Uterus (tissue), 2 donors: ENCODE measurements around the gene STRADA.

ENCODE experiments used
- CTCF ChIP-seq, 4 experiments: fragments of 200-600 bp in 2 of 4; fragments of 450-650 bp in 2 of 4; sonication (generic) in 2 of 4; IDR thresholded peaks; one replicate each; pipeline ENCODE4 v1.5.1; 2016 to 2019; ENCODE audit warnings: antibody characterized with exemption in 4 of 4, mild to moderate bottlenecking in 2 of 4, moderate library complexity in 1 of 4
- POLR2A ChIP-seq, 2 donors: fragments of 450-650 bp; IDR thresholded peaks; one replicate each; pipeline ENCODE4 v1.6.1; 2016; ENCODE audit warnings: antibody characterized with exemption in 2 of 2, mild to moderate bottlenecking in 1 of 2, moderate library complexity in 1 of 2

GRCh38 chr17:63705657-63706056, 35.9 kb downstream of the STRADA start:
- no peak for TF ChIP-seq CTCF (IDR thresholded peaks at IDR 0.05)
- no peak for TF ChIP-seq POLR2A (IDR thresholded peaks at IDR 0.05)
